Bronchial epithelial cell (primary cell): Measurements from ENCODE around the gene SPAG9. TPM values are rescaled to one million over a fixed set of nuclear protein-coding genes. Genes with fewer than 3 reads are reported as not detected.
A peak's percentile ranks its signal among the peaks of the same experiment; 100 is the strongest.

ENCODE experiments used
- DNase-seq: peaks from one replicate; pipeline ENCODE4 v3.0.0-alpha.2; 2010; ENCODE audit warnings: low read depth
- FAIRE-seq: peaks from 2 replicates; lab custom pipeline; 2011; peaks lifted over from hg19 to GRCh38; lab: Jason Lieb, UNC
- H3K27me3 ChIP-seq: 2 replicates; pipeline ENCODE4 v1.5.1; 2011; ENCODE audit warnings: low read length; ENCODE audit not compliant: control insufficient read depth, insufficient read depth
- H3K36me3 ChIP-seq: 2 replicates; pipeline ENCODE4 v1.5.1; 2011; ENCODE audit warnings: low read length; ENCODE audit not compliant: control insufficient read depth, insufficient read depth
- H3K4me3 ChIP-seq: 2 replicates; pipeline ENCODE4 v1.5.1; 2011; ENCODE audit warnings: mild to moderate bottlenecking, low read depth, low read length, control low read depth
- total RNA-seq: library from RNA; depleted of rRNA; stranded (reverse); fragments of >200 nt; gene quantifications from 2 replicates; pipeline ENCODE4 v1.2.1, GENCODE V29; 2014
- TF ChIP-seq, protein P1 (sequence below): IDR thresholded peaks from 2 replicates; pipeline ENCODE4 v1.5.1; 2011; ENCODE audit warnings: mild to moderate bottlenecking, moderate library complexity, low read length, control low read depth, inconsistent platforms; ENCODE audit not compliant: insufficient read depth, severe bottlenecking

SPAG9 gene
- total RNA-seq, 1 donor from 2014 or later, result 85.0 TPM

DNA sequence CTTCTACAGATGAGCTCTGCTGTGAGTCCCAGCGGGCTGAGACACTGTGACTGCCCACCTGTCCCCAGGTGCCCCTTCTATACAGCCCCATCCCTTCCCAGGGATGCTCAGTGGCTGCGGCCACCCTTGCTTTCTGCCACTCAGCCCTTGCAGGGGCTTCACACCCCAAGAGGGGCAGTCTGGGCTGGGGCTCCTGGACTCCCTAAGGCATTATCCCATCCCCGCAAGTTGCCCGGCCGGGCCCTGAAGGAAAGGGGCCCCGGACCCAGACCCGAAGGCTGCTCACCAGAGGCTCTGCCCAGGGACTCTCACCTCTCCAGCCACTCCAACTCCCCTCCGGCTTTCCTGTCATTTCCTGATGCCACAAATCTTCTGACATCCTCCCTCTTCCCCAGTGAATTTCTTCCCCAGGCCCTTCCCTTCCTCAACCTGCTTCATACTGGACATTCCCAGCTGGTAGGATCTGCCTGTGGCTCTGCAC is 166.0 kb downstream of the SPAG9 start:
- DNase-seq (no peak), FAIRE-seq (no peak)
- Histone ChIP-seq H3K36me3 (no peaks in the 10 kb centered on the region), H3K4me3 (no peak overlapping the region), H3K27me3 (no peaks in the 10 kb centered on the region)
- TF ChIP-seq, protein P1, sequence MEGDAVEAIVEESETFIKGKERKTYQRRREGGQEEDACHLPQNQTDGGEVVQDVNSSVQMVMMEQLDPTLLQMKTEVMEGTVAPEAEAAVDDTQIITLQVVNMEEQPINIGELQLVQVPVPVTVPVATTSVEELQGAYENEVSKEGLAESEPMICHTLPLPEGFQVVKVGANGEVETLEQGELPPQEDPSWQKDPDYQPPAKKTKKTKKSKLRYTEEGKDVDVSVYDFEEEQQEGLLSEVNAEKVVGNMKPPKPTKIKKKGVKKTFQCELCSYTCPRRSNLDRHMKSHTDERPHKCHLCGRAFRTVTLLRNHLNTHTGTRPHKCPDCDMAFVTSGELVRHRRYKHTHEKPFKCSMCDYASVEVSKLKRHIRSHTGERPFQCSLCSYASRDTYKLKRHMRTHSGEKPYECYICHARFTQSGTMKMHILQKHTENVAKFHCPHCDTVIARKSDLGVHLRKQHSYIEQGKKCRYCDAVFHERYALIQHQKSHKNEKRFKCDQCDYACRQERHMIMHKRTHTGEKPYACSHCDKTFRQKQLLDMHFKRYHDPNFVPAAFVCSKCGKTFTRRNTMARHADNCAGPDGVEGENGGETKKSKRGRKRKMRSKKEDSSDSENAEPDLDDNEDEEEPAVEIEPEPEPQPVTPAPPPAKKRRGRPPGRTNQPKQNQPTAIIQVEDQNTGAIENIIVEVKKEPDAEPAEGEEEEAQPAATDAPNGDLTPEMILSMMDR, result no peak

DNA sequence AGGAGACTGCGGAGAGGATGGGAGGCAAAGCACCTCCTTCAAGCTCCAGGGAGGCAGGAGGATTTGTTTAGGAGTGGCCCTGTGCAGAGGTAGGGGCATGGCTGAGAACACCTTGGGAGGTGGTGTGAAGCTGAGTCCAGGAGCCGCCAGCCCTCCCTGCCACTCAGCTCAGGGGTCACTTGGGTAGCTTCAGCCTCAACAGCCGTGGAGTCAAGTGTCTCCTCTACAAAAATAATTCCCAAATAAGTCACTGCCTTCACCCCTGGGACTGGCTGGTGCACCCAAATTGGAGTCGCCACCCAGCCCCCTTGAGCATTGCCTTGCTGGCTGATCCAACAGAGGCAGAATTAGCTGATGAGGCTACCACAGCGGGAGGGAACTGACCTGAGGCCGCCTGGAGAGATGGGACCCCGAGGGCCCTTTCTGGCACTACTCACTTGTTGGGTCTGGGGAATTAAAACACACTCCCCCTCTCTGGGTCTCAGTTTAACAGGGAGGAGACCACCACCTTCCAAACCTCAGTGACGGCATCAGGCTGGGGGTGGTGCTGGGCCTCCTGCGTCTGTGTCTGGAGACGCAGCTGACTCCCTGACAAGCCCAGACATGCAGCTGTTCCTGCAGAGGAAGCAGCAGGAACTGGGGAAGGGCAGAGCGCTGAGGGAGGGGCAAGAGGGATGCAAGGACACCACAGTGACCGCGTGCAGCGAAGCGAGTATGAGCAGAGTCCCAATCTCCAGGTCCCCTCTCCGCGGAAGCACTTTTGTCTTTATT is 166.7 kb downstream of the SPAG9 start:
- FAIRE-seq, result no peak
- Histone ChIP-seq H3K4me3 (no peak overlapping the region), H3K27me3 (no peaks in the 10 kb centered on the region), H3K36me3 (no peaks in the 10 kb centered on the region)
- TF ChIP-seq, protein P1, result no peak
- peak; percentile 89 for DNase-seq

DNA sequence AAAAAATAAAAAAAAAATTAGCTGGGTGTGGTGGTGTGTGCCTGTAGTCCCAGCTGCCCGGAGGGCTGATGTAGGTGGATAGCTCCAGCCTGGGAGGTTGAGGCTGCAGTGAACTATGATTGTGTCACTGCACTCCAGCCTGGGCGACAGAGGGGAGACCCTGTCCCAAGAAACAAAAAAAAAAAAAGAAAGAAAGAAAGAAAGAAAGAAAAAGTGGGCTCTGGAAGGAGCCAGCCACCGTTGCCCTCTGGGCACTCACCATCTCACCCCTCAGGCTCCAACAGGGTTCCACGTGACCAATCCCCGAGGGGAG is 167.2 kb downstream of the SPAG9 start:
- no peak for DNase-seq
- Histone ChIP-seq H3K36me3 (no peaks in the 10 kb centered on the region), H3K27me3 (no peaks in the 10 kb centered on the region), H3K4me3 (no peak overlapping the region)
- TF ChIP-seq, protein P1, result no peak
- no peak for FAIRE-seq

DNA sequence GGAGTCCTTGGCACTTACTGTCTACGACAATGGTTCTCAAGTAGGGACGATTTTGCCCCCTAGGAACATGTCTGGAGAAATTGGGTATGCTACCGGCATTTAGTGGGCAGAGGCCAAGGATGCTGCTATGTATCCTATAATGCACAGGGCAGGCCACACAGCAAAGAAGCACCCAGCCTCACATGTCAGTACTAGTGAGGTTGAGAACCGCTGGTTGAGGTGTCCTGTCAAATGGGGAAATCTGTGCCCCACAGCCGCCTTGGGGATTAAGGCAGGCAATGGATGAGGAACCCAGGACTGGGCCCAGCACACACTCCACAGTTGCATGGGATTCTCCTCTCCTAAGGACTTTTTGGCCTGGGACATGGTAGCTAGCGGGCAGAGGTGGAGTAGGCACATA is 167.8 kb downstream of the SPAG9 start:
- Histone ChIP-seq H3K4me3 (no peak overlapping the region), H3K36me3 (no peaks in the 10 kb centered on the region), H3K27me3 (no peaks in the 10 kb centered on the region)
- no peak for DNase-seq
- FAIRE-seq, result no peak
- TF ChIP-seq, protein P1, result no peak

DNA sequence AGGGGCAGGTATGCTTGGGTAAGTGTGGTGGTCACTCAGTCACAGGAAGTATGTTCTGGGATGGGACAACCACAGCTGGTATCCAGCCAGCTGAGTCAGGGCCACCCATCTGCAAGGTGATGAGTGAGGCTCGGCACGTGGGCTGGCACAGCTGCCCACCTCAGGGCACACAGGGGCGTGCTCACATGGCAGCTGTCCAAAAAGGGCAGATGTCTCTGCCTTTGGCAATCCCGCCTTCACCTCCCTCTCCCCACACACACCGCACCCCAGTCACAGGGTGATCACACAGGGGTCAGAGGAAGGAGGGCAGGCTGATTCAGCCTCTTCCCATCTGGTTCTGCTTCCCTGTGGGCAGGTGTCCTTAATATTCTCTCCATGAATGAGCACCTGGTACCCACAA is 168.7 kb downstream of the SPAG9 start:
- FAIRE-seq, result peak; percentile 40
- peak; percentile 81 for DNase-seq
- TF ChIP-seq, protein P1, result no peak

More for the DNA sequence above, 168.7 kb downstream of the SPAG9 start:
- H3K4me3 ChIP-seq, result no peak overlapping the region
- no peaks in the 10 kb centered on the region for H3K27me3 ChIP-seq
- H3K36me3 ChIP-seq, result no peaks in the 10 kb centered on the region
